ENCODE measurements around the gene GRIN3A.
A peak's percentile ranks its signal among the peaks of the same experiment; 100 is the strongest.

GRIN3A gene

DNA sequence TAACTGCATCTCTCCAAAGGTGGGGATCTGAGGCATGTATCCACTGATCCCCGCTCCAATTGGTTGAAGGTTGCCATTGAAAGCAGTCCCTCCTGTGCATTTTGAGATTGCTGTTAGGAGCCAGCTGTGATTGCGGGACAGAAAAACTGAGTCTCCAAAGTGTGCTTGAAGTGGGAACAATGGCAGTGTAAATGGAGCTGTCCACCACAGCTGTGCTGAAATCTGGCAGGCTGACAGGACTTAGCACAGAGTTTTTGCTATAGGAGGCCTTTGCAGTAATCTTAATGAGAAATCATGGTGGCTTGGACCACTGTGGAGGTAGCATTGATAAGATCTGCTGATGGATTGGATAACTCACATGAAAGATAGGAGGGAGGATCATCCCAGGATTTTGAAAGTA is 201.5 kb downstream of the GRIN3A start:
- FAIRE-seq, result no peak
- DNase-seq (ENCODE audit: extremely low spot score, insufficient read length, low read depth), result no peak

DNA sequence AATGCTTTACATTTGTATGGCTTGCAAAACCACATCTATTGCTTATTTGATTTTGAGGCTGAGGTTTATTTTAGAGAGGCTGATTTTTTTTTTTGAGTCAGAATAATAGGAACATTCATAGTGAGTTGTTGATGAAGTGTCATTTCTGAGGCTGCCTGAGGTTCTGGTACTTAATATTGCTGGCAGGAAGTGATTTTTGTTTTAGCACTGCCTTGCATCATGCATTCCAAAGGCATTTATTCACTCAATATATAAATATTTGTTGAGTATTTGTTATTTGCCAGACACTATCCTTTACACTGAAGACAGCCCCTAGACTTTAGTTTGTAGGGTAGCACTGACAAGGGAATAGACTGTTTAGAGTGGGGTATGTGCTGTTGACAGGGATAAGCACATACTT is 202.1 kb downstream of the GRIN3A start:
- FAIRE-seq (no peak), DNase-seq (ENCODE audit: extremely low spot score, insufficient read length, low read depth) (no peak)

DNA sequence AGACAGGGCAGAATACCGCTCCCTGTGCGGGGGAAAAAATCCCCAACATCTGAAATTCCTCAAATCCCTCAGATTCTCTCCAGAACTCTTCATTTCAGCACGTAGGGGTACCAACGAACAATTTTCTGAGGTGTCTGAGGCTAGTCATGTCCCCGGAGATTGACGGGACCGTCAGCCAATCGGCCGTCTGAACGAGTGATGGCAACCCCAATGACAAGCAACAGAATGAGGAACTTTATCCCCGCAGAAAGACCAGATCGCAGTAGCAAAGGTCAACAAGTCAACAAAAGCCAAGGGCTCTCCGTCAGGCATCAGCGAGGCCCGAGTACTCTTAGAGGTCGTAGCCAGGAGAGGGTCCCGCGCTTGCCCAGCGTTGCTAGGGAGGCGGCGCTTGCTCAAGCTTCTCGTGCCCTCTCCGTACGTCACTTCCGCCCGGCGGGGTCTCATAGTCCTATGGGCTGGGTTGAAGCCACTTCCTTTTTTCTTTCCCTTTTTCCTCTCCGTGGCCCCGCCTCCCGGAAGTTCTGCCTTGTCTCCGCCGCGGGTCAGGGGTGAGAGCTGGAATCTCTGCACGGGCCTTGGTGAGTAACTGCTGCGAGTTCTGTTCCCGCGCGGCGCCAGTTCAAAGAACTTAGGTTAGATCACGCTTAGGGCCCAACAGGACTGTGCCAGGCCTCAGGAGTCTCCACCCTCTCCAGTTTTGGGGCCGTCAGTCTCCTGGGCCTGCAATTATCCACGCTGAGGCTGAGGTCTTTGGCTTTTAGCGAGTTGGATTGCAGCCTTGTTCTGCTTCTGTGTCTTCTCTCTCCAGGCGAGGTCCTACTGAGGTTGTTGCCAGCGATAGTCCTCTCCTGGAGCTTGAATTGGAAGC is 204.9 kb downstream of the GRIN3A start, which contains the start of gene RNF20:
Gene RNF20 (plus strand): TSS at position 520 of the 871 bp plus-strand sequence. CDS start 1,571 bp downstream, outside the sequence.
- DNase-seq (ENCODE audit: extremely low spot score, insufficient read length, low read depth) (peak; percentile 87), FAIRE-seq (peak; percentile 92)

DNA sequence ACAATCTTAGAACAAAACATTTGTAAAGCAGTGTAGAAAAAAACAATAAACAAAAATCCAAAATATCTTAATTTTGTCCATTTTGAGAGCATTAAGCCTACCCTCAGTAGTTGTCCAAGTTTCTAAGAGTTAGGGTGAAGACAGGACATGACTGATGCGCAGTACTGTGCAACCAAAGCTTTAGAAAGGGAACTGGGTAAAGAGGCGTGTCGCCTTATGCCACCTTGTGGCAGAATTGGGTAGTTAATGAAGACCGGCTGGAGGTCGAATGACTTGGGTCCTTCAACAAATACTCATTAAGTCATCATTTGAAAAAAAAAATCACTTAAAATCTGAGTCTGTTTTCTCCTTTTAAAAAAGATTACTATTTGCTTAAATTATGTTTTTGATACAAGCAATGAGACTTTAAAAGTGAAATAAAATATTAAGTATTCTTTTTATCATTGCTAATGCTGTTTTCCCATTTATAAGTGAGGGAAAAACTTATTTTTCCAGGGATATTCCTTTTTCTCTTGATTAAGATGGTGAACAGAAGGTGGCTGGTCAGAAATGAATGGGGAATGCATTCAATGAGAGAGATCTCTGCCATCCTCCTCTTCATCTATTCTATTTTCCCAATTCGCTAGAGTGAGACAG is 208.3 kb downstream of the GRIN3A start:
- DNase-seq (ENCODE audit: extremely low spot score, insufficient read length, low read depth), result peak; percentile 36
- peak; percentile 78 for FAIRE-seq

DNA sequence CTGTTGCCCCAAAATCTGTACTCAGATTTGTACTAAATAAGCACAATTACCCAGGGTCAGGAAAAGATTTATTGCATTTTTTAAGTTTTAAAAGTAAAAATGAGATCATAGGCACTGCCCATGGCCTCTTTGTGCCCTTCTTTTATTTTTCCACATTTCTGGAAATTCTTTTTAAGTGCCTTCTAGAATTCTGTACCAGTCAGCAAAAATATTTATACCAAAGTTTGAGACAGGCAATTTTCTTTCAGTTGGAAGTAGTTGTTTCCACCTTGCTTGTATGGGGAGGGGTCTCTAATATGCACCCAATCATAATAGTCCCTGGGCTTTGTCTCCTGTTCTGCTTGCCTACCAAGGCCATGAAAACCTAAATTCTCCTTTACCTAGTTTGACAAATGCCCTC is 210.4 kb downstream of the GRIN3A start:
- no peak for FAIRE-seq
- no peak for DNase-seq (ENCODE audit: extremely low spot score, insufficient read length, low read depth)

DNA sequence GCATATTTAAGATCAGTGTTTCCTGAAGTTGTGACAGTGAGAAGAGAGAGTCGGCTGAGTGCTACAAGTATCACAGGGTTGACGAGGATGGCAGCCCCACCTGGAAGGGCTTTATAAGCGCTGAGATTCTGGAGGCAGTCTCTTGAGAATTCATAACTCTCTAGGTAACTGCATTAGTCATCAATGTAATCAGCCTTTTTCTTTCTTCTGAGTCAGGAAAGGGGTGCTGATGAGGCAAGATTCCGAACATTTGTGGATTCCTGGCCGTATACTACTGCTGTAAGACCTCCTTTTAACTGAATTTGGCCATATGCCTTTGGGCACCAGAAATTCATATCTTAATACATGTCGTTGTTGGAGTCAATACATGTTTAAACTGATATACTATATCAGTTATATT is 211.4 kb downstream of the GRIN3A start:
- DNase-seq (ENCODE audit: extremely low spot score, insufficient read length, low read depth) (no peak), FAIRE-seq (no peak)

DNA sequence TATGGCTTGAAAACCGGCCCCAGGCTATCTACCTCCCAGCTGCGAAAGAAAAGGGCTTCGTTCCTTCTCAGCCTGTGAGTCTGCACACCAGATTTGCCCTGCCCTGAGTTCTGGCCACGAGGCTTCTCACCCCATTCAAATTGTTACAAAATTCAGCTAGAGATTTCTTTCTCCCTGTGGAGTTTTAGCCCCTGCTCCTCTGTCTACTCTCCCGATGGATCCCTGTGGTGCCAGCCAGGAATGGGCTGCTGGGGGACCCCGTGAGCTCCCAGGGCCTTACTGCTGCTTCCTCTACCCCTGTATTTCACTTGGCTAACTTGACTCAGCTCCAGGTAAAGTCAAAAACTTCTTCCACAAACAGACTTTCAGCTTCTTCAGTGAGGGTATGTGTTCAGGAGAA is 214.1 kb downstream of the GRIN3A start:
- FAIRE-seq (no peak), DNase-seq (ENCODE audit: extremely low spot score, insufficient read length, low read depth) (no peak)
